ENCODE results near the gene SLC6A6.

Gene SLC6A6

GRCh38 chr3:14466179-14466903 lies 63.9 kb downstream of the SLC6A6 start:
- DNase-seq (ENCODE audit: low read depth in 3 of 3): no peak

GRCh38 chr3:14467814-14468620 lies 65.6 kb downstream of the SLC6A6 start:
- peak in 2 of 3 experiments; percentile 15 to 28 for DNase-seq (ENCODE audit: low read depth in 3 of 3)

GRCh38 chr3:14468621-14468981 lies 66.2 kb downstream of the SLC6A6 start:
- DNase-seq (ENCODE audit: low read depth in 3 of 3): no peak

- no peak for DNase-seq (ENCODE audit: low read depth in 3 of 3)
Observed at GRCh38 chr3:14470461-14470860, 68.1 kb downstream of the SLC6A6 start.

GRCh38 chr3:14471016-14471415 lies 68.6 kb downstream of the SLC6A6 start:
- no peak for DNase-seq (ENCODE audit: low read depth in 3 of 3)

- no peak for DNase-seq (ENCODE audit: low read depth in 3 of 3)
Observed at GRCh38 chr3:14471690-14472089, 69.3 kb downstream of the SLC6A6 start.

GRCh38 chr3:14472471-14473351 lies 70.3 kb downstream of the SLC6A6 start:
- DNase-seq (ENCODE audit: low read depth in 3 of 3): no peak

GRCh38 chr3:14473411-14473891 lies 71.0 kb downstream of the SLC6A6 start:
- DNase-seq (ENCODE audit: low read depth in 3 of 3): no peak

GRCh38 chr3:14474363-14475081 lies 72.1 kb downstream of the SLC6A6 start:
- no peak for DNase-seq (ENCODE audit: low read depth in 3 of 3)

GRCh38 chr3:14475621-14476020 lies 73.2 kb downstream of the SLC6A6 start:
- no peak for DNase-seq (ENCODE audit: low read depth in 3 of 3)

GRCh38 chr3:14476583-14477265 lies 74.3 kb downstream of the SLC6A6 start:
- DNase-seq (ENCODE audit: low read depth in 3 of 3): no peak

GRCh38 chr3:14477311-14477935 lies 75.0 kb downstream of the SLC6A6 start:
- DNase-seq (ENCODE audit: low read depth in 3 of 3): no peak

GRCh38 chr3:14478956-14479550 lies 76.6 kb downstream of the SLC6A6 start:
- no peak for DNase-seq (ENCODE audit: low read depth in 3 of 3)

GRCh38 chr3:14479591-14479990 lies 77.2 kb downstream of the SLC6A6 start:
- no peak for DNase-seq (ENCODE audit: low read depth in 3 of 3)

GRCh38 chr3:14480207-14481017 lies 78.0 kb downstream of the SLC6A6 start:
- DNase-seq (ENCODE audit: low read depth in 3 of 3): no peak

GRCh38 chr3:14481018-14481645 lies 78.7 kb downstream of the SLC6A6 start:
- no peak for DNase-seq (ENCODE audit: low read depth in 3 of 3)

GRCh38 chr3:14481646-14482036 lies 79.2 kb downstream of the SLC6A6 start:
- no peak for DNase-seq (ENCODE audit: low read depth in 3 of 3)

GRCh38 chr3:14482271-14482721 lies 79.9 kb downstream of the SLC6A6 start:
- no peak for DNase-seq (ENCODE audit: low read depth in 3 of 3)

- DNase-seq (ENCODE audit: low read depth in 3 of 3): no peak
Observed at GRCh38 chr3:14483286-14483685, 80.9 kb downstream of the SLC6A6 start.

Measured in stimulated activated CD4-positive, alpha-beta T cell treated with anti-CD3 and anti-CD28 coated beads, TNF-alpha, amount 100 ng/mL, for 4 hours (primary cell).